LNCAP (cell line): Measurements from ENCODE around the gene RNASEH2A.

Source experiments
- CTCF ChIP-seq: fragments of 450-650 bp; IDR thresholded peaks from 2 replicates; pipeline ENCODE4 v1.5.1; 2017; ENCODE audit warnings: mild to moderate bottlenecking

The RNASEH2A gene

GRCh38 chr19:12788682-12789097, 17.7 kb upstream of the RNASEH2A start:
- TF ChIP-seq CTCF: no peak

GRCh38 chr19:12789098-12789903, 17.1 kb upstream of the RNASEH2A start:
- TF ChIP-seq CTCF: no peak

GRCh38 chr19:12789904-12790619, 16.3 kb upstream of the RNASEH2A start:
- TF ChIP-seq CTCF: no peak

GRCh38 chr19:12790628-12791344, 15.6 kb upstream of the RNASEH2A start:
- no peak for TF ChIP-seq CTCF

- no peak for TF ChIP-seq CTCF
These were observed 14.9 kb upstream of the RNASEH2A start, which contains the start of gene JUNB for GRCh38 chr19:12791345-12792050. Gene JUNB, plus strand, starts transcription at chr19:12791486. Its CDS starts 286 bp downstream, at chr19:12791772.

- no peak for TF ChIP-seq CTCF
These were observed 14.1 kb upstream of the RNASEH2A start for GRCh38 chr19:12792051-12792852.
